ENCODE measurements around the gene PRLH.

Gene PRLH

DNA sequence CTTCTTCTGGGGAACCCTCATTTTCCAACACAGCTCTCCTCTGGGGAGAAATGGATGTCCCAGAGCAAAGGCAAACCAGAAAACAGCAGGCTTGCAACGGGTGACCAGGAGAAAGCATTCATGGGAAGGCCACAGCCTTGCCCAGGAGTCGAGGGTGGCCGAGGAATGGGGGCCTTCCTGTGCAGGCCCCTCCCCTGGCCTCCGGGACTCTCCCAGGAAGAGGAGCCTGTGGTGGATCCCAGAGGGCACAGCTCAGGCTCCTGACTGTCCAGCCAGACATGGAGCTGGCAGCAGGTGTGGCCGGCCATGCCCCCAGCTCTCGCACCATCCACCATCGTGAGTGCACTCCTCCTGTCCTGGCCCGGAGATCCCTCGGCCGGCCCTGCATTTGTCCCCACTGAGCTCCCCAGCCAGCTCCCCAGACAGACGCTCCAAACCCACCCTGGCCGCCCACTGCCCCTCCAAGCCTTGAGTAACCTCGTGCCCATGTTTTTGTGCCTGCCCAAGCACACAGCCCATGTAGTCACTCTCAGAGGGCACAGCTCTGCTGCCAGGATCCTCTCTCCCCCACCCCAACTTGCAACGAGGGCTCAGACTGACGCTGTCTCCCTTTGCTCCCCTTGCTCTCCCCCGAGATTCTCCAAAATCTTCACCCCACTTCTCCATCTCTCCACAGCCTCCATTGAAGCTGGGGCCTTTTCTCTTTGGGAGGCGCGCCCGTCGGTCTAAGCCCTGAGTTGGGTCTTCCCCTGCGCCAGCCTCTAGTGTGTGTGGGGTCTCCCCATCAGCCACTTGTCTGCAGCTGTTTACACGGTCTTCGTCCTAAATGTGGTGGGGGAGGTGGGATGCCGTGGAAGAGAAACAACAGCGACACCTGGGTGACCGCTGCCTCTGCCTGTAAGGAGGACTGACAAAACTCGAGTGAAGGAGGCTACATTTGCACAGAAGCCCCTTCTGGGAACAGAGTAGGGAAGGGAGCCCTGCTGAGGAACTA is 9.8 kb downstream of the PRLH start:
- no peak for DNase-seq (ENCODE audit: low read depth in 1 of 2, low spot score in 1 of 2)
- H3K27me3 ChIP-seq (ENCODE audit: insufficient read depth, poor library complexity, severe bottlenecking) = peaks cover 2% of the 10 kb centered on the region
- no peak overlapping the region for H3K4me3 ChIP-seq (replicated peaks; ENCODE audit: insufficient read depth, low read length)
- TF ChIP-seq SPI1 (IDR thresholded peaks at IDR 0.05; ENCODE audit: borderline replicate concordance, low read depth) (no peak), GABPA (IDR thresholded peaks at IDR 0.05; ENCODE audit: low read depth) (no peak), POLR2AphosphoS5 (IDR thresholded peaks at IDR 0.05; ENCODE audit: low read depth) (no peak)
- TF ChIP-seq, protein P1, sequence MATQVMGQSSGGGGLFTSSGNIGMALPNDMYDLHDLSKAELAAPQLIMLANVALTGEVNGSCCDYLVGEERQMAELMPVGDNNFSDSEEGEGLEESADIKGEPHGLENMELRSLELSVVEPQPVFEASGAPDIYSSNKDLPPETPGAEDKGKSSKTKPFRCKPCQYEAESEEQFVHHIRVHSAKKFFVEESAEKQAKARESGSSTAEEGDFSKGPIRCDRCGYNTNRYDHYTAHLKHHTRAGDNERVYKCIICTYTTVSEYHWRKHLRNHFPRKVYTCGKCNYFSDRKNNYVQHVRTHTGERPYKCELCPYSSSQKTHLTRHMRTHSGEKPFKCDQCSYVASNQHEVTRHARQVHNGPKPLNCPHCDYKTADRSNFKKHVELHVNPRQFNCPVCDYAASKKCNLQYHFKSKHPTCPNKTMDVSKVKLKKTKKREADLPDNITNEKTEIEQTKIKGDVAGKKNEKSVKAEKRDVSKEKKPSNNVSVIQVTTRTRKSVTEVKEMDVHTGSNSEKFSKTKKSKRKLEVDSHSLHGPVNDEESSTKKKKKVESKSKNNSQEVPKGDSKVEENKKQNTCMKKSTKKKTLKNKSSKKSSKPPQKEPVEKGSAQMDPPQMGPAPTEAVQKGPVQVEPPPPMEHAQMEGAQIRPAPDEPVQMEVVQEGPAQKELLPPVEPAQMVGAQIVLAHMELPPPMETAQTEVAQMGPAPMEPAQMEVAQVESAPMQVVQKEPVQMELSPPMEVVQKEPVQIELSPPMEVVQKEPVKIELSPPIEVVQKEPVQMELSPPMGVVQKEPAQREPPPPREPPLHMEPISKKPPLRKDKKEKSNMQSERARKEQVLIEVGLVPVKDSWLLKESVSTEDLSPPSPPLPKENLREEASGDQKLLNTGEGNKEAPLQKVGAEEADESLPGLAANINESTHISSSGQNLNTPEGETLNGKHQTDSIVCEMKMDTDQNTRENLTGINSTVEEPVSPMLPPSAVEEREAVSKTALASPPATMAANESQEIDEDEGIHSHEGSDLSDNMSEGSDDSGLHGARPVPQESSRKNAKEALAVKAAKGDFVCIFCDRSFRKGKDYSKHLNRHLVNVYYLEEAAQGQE (IDR thresholded peaks at IDR 0.05; ENCODE audit: insufficient replicate concordance, low read depth) = no peak
- TF ChIP-seq, protein P2, sequence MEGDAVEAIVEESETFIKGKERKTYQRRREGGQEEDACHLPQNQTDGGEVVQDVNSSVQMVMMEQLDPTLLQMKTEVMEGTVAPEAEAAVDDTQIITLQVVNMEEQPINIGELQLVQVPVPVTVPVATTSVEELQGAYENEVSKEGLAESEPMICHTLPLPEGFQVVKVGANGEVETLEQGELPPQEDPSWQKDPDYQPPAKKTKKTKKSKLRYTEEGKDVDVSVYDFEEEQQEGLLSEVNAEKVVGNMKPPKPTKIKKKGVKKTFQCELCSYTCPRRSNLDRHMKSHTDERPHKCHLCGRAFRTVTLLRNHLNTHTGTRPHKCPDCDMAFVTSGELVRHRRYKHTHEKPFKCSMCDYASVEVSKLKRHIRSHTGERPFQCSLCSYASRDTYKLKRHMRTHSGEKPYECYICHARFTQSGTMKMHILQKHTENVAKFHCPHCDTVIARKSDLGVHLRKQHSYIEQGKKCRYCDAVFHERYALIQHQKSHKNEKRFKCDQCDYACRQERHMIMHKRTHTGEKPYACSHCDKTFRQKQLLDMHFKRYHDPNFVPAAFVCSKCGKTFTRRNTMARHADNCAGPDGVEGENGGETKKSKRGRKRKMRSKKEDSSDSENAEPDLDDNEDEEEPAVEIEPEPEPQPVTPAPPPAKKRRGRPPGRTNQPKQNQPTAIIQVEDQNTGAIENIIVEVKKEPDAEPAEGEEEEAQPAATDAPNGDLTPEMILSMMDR (IDR thresholded peaks at IDR 0.05; ENCODE audit: insufficient read depth, low read length) = no peak
- no peak overlapping the region for H3K27ac ChIP-seq (replicated peaks)

DNA sequence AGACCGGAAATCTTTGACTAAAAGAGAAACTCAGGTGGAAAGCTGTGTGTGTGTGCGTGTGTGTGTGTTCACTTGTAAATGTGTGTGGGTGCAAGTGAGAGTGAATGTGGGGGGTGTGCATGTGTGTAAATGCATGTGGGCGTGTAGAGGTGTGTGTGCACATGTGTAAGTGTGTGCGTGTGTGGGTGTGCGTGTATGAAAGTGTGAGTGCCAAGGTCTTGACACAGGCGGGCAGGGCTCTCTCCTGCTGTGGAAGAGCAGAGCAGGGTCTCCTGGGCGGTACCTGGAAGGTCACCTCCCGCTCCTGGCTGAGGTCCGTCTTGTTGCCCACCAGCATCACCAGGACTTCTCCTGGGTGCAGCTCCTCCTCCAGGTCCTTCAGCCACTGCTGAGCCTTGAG is 10.6 kb downstream of the PRLH start:
- DNase-seq (ENCODE audit: low read depth in 1 of 2, low spot score in 1 of 2) = no peak
- TF ChIP-seq SPI1 (IDR thresholded peaks at IDR 0.05; ENCODE audit: borderline replicate concordance, low read depth) (no peak), POLR2AphosphoS5 (IDR thresholded peaks at IDR 0.05; ENCODE audit: low read depth) (no peak), GABPA (IDR thresholded peaks at IDR 0.05; ENCODE audit: low read depth) (no peak)
- TF ChIP-seq, protein P1 (IDR thresholded peaks at IDR 0.05; ENCODE audit: insufficient replicate concordance, low read depth) = no peak
- TF ChIP-seq, protein P2 (IDR thresholded peaks at IDR 0.05; ENCODE audit: insufficient read depth, low read length) = no peak
- Histone ChIP-seq H3K4me3 (replicated peaks; ENCODE audit: insufficient read depth, low read length) (no peak overlapping the region), H3K27me3 (ENCODE audit: insufficient read depth, poor library complexity, severe bottlenecking) (peaks cover 2% of the 10 kb centered on the region), H3K27ac (replicated peaks) (no peak overlapping the region)

DNA sequence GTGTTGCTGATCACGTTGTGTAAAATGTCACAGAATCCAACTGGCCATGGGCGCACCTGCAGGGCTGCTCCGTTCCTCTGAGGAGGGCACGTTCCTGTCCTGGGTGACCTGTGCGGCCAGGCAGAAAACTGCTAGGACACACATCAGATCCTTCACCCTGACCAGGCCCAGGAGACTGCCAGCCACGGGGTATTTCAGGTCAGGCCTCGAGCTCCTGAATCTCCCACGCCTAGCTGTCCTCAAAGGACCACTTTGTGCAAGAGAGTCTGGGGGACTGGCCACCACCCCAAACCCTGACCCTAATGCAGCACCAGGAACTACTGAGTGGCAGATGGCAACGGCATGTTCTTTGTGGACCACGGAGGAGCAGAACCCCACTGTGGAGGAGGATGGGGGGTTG is 11.1 kb downstream of the PRLH start:
- TF ChIP-seq, protein P1 (IDR thresholded peaks at IDR 0.05; ENCODE audit: insufficient replicate concordance, low read depth) = no peak
- no peak for TF ChIP-seq POLR2AphosphoS5 (IDR thresholded peaks at IDR 0.05; ENCODE audit: low read depth)
- no peak for TF ChIP-seq GABPA (IDR thresholded peaks at IDR 0.05; ENCODE audit: low read depth)
- TF ChIP-seq, protein P2 (IDR thresholded peaks at IDR 0.05; ENCODE audit: insufficient read depth, low read length) = no peak
- no peak for TF ChIP-seq SPI1 (IDR thresholded peaks at IDR 0.05; ENCODE audit: borderline replicate concordance, low read depth)
- no peak overlapping the region for H3K4me3 ChIP-seq (replicated peaks; ENCODE audit: insufficient read depth, low read length)
- H3K27me3 ChIP-seq (ENCODE audit: insufficient read depth, poor library complexity, severe bottlenecking) = peaks cover 2% of the 10 kb centered on the region
- no peak for DNase-seq (ENCODE audit: low read depth in 1 of 2, low spot score in 1 of 2)
- H3K27ac ChIP-seq (replicated peaks) = no peak overlapping the region

All from HL-60 (cell line).